Ovary (tissue), 9 donors: ENCODE data around the gene GMPR. TPM values are rescaled to one million over a fixed set of nuclear protein-coding genes. Genes with fewer than 3 reads are reported as not detected.

Experiments
- DNase-seq, 5 donors: peaks; one replicate each; pipeline ENCODE4 v3.0.0-alpha.2; 2019 to 2020
- H3K27ac ChIP-seq, 2 donors: fragments of 200-600 bp; one replicate each; pipeline versions ENCODE4 v1.5.1 to v1.8.0; 2019 to 2022
- H3K27me3 ChIP-seq: fragments of 200-600 bp; one replicate; pipeline ENCODE4 v1.8.0; 2022
- H3K36me3 ChIP-seq: fragments of 200-600 bp; sonication (generic); one replicate; pipeline ENCODE4 v1.5.1; 2019
- H3K4me1 ChIP-seq: one replicate; pipeline ENCODE4 v1.8.1; 2013; ENCODE audit warnings: mild to moderate bottlenecking, moderate library complexity; ENCODE audit not compliant: insufficient read depth
- H3K4me3 ChIP-seq: fragments of 200-600 bp; sonication (generic); one replicate; pipeline ENCODE4 v1.5.1; 2017
- H3K9me3 ChIP-seq, 2 donors: fragments of 200-600 bp in 1 of 2; sonication (generic) in 1 of 2; one replicate each; pipeline versions ENCODE4 v1.5.1 to v1.8.1; 2013 to 2019; ENCODE audit warnings: mild to moderate bottlenecking in 1 of 2, moderate library complexity in 1 of 2
- EP300 ChIP-seq: sonication (generic); formaldehyde crosslinking; IDR thresholded peaks from one replicate; pipeline ENCODE4 v1.6.1; 2017; ENCODE audit warnings: antibody characterized with exemption
- POLR2A ChIP-seq: fragments of 450-650 bp; IDR thresholded peaks from one replicate; pipeline ENCODE4 v1.6.1; 2017; ENCODE audit warnings: antibody characterized with exemption, mild to moderate bottlenecking, moderate library complexity
- WGBS, 3 donors: extraction: QIAGEN DNeasy Blood & Tissue Kit in 1 of 3; methylation state at CpG; one replicate each; pipeline versions ENCODE4 v1.1.5 to v1.1.7; 2013 to 2017; 5-methylcytosine and 5-hydroxymethylcytosine counted together
- intact Hi-C, 4 donors: fragments of 100-400 bp; cut with DNase I; formaldehyde crosslinking; loops; one replicate each; pipeline versions ENCODE4 v1.11.0 to v1.15.1; 2022 to 2023
- polyA plus RNA-seq, 2 donors: library from polyadenylated mRNA; stranded (reverse); fragments of 200-250 nt in 1 of 2; fragments of 350-450 nt in 1 of 2; fragmentation: Illumina TruSeq in 1 of 2; extraction: RNeasy Lipid Tissue Mini Kit (QIAGEN cat#74804) in 1 of 2; gene quantifications; one replicate each; pipeline ENCODE4 v1.2.3, GENCODE V29; 2013 to 2014
- total RNA-seq, 7 donors: library from RNA; depleted of rRNA in 2 of 7; stranded (reverse); fragments of >200 nt in 2 of 7; fragmentation: NEBNext Ultra II Directional in 3 of 7; extraction: Animal tissue kit (Norgen Biotek cat#: 25700) in 3 of 7; gene quantifications; one replicate each; pipeline versions ENCODE4 v1.1.0 to v1.2.4, GENCODE V29; 2016 to 2023
- TF ChIP-seq, protein P1 (sequence below), 3 donors: fragments of 450-650 bp in 2 of 3; fragments of 200-600 bp in 1 of 3; IDR thresholded peaks; one replicate each; pipeline versions ENCODE4 v1.5.1 to v1.8.0; 2016 to 2022; ENCODE audit warnings: antibody characterized with exemption in 3 of 3, mild to moderate bottlenecking in 1 of 3
- donor health status: DM: no; HTN: no; CAD: no; lungs with moderate emphysema.
- donor health status: DM: no; HTN: no; CAD: no.
- donor health status: Bipolar disorder and iron deficiency.
- donor health status: DM: yes; HTN: yes; CAD: no.
- donor health status: DM: no; HTN: no; CAD: no.
- donor health status: DM: yes; HTN: yes; CAD: no.

The GMPR gene
- total and polyA plus RNA-seq, 9 donors = 18.6 to 50.2 (median 35.1) TPM

DNA sequence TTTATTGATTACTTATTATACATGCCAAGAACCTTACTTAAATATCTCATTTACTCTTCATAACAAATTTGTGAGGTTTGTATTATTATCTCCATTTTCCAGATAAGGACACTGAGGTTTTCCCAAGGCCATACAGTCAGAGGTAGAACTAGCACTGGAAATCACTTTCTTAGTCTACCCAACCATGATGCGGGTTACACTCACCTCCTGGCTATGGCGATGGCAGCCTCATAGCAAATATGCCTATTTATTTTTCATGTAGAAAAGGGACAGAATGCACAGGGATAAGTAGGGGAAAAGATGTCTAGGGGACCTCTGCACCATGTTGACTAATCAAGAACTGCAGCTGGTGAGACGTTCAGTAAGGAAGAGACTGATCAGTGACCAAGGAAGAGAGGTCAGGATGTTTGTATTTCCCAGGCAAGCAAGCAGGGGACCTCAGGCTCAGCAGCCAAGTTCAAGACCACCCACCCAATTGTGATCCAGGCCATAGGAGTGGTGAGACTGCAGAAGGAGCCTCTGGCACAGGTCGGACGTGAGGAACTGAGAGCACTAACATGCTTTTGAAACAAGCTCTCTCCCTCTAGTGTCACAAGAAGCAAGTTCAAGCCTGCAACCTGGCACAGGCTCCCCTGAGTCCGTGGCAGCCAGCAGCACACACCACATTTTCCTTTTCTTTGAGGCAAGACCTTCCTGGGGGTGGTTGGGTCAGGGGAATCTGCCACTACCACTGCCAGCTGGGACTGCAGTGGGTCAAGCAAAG lies 97.8 kb downstream of the GMPR start:
- no peak for DNase-seq
- Histone ChIP-seq H3K36me3 (no peaks in the 10 kb centered on the region), H3K4me1 (peaks cover 14% of the 10 kb centered on the region), H3K27ac (no peak overlapping the region), H3K27me3 (no peaks in the 10 kb centered on the region), H3K4me3 (no peak overlapping the region), H3K9me3 (no peaks in the 10 kb centered on the region)
- intact Hi-C loops = loop anchor here (5.0 to 10.0 kb wide), 5 partner anchors 66 to 426 kb away; partner anchors contain the start of gene ATXN1 (in 1 of the 4)
- TF ChIP-seq, protein P1, sequence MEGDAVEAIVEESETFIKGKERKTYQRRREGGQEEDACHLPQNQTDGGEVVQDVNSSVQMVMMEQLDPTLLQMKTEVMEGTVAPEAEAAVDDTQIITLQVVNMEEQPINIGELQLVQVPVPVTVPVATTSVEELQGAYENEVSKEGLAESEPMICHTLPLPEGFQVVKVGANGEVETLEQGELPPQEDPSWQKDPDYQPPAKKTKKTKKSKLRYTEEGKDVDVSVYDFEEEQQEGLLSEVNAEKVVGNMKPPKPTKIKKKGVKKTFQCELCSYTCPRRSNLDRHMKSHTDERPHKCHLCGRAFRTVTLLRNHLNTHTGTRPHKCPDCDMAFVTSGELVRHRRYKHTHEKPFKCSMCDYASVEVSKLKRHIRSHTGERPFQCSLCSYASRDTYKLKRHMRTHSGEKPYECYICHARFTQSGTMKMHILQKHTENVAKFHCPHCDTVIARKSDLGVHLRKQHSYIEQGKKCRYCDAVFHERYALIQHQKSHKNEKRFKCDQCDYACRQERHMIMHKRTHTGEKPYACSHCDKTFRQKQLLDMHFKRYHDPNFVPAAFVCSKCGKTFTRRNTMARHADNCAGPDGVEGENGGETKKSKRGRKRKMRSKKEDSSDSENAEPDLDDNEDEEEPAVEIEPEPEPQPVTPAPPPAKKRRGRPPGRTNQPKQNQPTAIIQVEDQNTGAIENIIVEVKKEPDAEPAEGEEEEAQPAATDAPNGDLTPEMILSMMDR (IDR thresholded peaks at IDR 0.05) = no peak
- 74 to 88% (median 84%) methylated on average over 6 of the region's 6 CpGs for whole genome bisulfite sequencing, 3 donors

DNA sequence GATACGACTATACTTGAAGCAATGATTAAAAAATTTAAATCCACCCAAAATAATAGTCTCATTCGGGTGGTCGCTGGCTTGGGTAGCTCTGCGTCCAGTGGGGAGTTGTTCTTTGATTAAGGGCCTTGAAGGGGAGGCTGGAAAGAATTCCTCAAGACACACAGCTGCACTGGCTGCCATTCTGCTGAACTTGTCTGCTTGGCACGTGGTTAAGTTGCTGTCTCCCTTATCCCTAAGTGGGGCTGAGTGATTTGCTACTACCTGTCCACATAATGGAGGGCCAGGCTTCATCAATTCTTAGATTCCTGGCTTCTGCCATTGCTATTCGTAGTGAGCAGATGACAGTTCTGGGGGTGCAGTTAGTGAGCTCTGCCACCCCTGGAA lies 98.5 kb downstream of the GMPR start:
- H3K4me1 ChIP-seq = peaks cover 14% of the 10 kb centered on the region
- TF ChIP-seq EP300 = no peak
- TF ChIP-seq POLR2A = no peak
- TF ChIP-seq, protein P1 (IDR thresholded peaks at IDR 0.05) = no peak
- H3K9me3 ChIP-seq = no peaks in the 10 kb centered on the region
- no peak for DNase-seq
- H3K27ac ChIP-seq = no peak overlapping the region
- intact Hi-C loops = loop anchor here (5.0 to 10.0 kb wide), 5 partner anchors 65 to 425 kb away; partner anchors contain the start of gene ATXN1 (in 1 of the 4)
- H3K27me3 ChIP-seq = no peaks in the 10 kb centered on the region
- 41 to 56% (median 49%) methylated on average over 6 of the region's 6 CpGs for WGBS, 3 donors
- H3K36me3 ChIP-seq = no peaks in the 10 kb centered on the region
- H3K4me3 ChIP-seq = no peak overlapping the region

DNA sequence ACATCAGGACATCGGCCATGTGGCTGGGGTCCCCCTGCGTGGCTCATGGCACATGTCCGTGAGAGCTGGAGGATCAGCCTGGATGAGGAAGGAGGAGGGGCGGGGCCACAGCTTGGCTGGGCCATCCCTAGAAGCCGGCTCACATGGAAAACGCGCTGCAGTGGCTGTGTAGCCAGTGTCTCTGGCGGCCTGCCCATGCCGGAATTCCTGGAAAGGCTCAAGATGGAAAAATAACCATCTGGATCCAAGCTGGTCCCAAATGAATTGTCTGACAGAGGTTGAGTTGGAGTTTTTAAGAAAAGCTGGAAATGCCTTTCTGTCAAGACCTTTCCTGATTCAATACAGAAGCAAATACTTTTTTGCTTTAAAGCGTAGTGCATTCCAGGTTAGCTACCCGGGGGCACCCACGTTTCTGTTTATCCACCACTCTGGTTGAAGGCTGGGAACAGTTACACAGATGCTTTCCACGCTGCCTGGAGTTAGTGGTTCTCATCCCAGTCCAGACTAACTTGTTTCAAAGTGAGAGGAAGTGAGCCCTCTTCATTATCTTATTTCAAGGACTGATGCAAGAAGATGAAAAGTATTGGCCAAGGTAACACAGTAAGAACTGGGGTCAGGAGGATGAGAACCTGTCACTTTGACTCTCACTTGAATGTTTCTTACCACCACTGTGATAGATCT lies 99.0 kb downstream of the GMPR start:
- Histone ChIP-seq H3K36me3 (no peaks in the 10 kb centered on the region), H3K4me1 (peaks cover 14% of the 10 kb centered on the region), H3K27ac (no peak overlapping the region), H3K9me3 (no peaks in the 10 kb centered on the region), H3K27me3 (no peaks in the 10 kb centered on the region), H3K4me3 (no peak overlapping the region)
- TF ChIP-seq EP300 = no peak
- no peak for TF ChIP-seq POLR2A
- TF ChIP-seq, protein P1 (IDR thresholded peaks at IDR 0.05) = no peak
- intact Hi-C loops = loop anchor here (5.0 to 10.0 kb wide), 5 partner anchors 65 to 425 kb away; partner anchors contain the start of gene ATXN1 (in 1 of the 4)
- WGBS, 3 donors = 1 to 3% (median 3%) methylated on average over 13 of the region's 13 CpGs
- DNase-seq = peak; percentile 94 to 98 (median 96)

DNA sequence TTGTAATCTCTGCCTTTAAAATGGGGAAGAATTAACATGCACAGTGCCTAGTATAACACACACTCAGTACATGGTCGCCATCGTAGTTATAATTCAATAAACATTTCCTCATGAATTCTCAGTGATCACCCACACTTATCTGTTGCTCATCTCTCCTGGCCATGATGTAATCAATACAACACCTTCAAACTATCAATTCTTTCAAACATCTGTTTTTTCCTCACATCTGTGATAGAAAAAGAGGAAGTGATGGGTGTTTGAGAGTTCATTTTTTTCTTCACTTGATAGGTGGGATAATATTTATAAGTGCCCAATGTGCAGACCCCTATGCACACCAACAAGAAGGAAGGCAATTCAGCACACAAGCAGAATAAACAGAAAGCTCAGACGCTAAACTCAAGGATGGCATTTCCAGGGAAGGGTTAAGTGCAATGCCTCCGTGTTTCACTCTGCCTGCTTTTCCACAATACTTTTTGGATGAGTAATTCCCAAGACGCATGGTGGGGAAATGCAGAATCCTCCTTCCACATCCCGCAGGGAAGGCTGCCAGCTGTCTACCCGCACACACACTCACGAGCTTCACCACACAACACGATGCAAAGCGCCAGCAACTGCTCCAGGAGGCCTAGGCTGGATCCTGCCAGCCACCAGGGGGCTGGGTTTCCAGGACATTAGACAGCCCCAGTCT lies 100.3 kb downstream of the GMPR start:
- Histone ChIP-seq H3K9me3 (no peaks in the 10 kb centered on the region), H3K27me3 (no peaks in the 10 kb centered on the region), H3K4me1 (peaks cover 14% of the 10 kb centered on the region), H3K36me3 (no peaks in the 10 kb centered on the region), H3K4me3 (no peak overlapping the region), H3K27ac (no peak overlapping the region)
- TF ChIP-seq POLR2A (no peak), EP300 (no peak)
- TF ChIP-seq, protein P1 (IDR thresholded peaks at IDR 0.05) = peak in 1 of 3 donors; percentile 36
- intact Hi-C loops = loop anchor here (5.0 to 10.0 kb wide), 5 partner anchors 64 to 424 kb away; partner anchors contain the start of gene ATXN1 (in 1 of the 4)
- peak; percentile 75 to 87 (median 77) for DNase-seq
- WGBS, 3 donors = 17 to 19% (median 18%) methylated on average over 10 of the region's 10 CpGs
